Measurements from ENCODE around the gene QPRT. TPM values are rescaled to one million over a fixed set of nuclear protein-coding genes. Genes with fewer than 3 reads are reported as not detected.

Gene QPRT
- total RNA-seq, 1 experiment from 2014 or later, result 31.1 TPM

DNA sequence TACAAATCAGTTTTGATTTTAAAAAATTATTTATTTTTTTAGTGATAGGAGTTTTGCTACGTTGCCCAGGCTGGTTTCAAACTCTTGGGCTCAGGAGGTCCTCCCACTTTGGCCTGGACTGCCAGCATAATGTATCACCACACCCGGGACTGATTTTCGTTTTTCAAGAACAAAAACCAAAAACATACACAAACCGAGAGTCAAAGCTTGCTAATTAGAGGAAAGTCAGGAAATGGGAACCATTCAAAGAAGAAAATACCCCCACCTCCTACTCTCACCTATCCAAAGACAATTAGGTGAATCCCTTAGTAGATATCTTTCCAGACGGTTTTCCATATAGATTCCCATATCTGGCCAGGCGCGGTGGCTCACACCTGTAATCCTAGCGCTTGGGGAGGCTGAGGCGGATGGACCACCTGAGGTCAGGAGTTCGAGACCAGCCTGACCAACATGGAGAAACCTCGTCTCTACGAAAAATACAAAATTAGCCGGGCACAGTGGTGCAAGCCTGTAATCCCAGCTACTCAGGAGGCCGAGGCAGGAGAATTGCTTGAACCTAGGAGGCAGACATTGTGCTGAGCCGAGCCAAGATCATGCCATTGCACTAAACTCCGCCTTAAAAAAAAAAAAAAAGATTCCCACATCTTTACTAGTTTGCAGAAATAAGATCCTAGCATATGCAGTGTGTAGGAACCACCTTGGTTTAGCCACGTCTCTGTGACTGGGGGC lies 16.8 kb upstream of the QPRT start:
- Histone ChIP-seq H3K36me3 (ENCODE audit: insufficient read depth, low read length, poor library complexity, severe bottlenecking) (no peaks in the 10 kb centered on the region), H3K4me1 (ENCODE audit: insufficient read depth, low read length, poor library complexity, severe bottlenecking) (no peaks in the 10 kb centered on the region), H3K4me3 (ENCODE audit: low read depth, low read length, poor library complexity, severe bottlenecking) (no peak overlapping the region), H3K27ac (ENCODE audit: low read depth, low read length, poor library complexity, severe bottlenecking) (no peak overlapping the region), H3K27me3 (replicated peaks; ENCODE audit: insufficient read depth, low read depth, low read length, poor library complexity) (no peaks in the 10 kb centered on the region), H3K9me3 (ENCODE audit: low read depth, low read length, poor library complexity, severe bottlenecking) (no peaks in the 10 kb centered on the region)
- ChIA-PET POLR2A (ENCODE audit: low non-redundant PET) (no interaction called here), CTCF (no interaction called here)
- TF ChIP-seq, protein P1, sequence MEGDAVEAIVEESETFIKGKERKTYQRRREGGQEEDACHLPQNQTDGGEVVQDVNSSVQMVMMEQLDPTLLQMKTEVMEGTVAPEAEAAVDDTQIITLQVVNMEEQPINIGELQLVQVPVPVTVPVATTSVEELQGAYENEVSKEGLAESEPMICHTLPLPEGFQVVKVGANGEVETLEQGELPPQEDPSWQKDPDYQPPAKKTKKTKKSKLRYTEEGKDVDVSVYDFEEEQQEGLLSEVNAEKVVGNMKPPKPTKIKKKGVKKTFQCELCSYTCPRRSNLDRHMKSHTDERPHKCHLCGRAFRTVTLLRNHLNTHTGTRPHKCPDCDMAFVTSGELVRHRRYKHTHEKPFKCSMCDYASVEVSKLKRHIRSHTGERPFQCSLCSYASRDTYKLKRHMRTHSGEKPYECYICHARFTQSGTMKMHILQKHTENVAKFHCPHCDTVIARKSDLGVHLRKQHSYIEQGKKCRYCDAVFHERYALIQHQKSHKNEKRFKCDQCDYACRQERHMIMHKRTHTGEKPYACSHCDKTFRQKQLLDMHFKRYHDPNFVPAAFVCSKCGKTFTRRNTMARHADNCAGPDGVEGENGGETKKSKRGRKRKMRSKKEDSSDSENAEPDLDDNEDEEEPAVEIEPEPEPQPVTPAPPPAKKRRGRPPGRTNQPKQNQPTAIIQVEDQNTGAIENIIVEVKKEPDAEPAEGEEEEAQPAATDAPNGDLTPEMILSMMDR (conservative IDR thresholded peaks at IDR 0.05; ENCODE audit: low read depth, low read length), result no peak
- TF ChIP-seq EZH2 (IDR thresholded peaks at IDR 0.05; ENCODE audit: borderline replicate concordance, low read depth, low read length, poor library complexity, severe bottlenecking), result no peak
- BruUV-seq (replicated peaks), result no TSS peak
- intact Hi-C loops (cut with micrococcal nuclease; ENCODE audit: unreplicated experiment), result no loop called here
- DNase-seq (ENCODE audit: low spot score), result no peak

DNA sequence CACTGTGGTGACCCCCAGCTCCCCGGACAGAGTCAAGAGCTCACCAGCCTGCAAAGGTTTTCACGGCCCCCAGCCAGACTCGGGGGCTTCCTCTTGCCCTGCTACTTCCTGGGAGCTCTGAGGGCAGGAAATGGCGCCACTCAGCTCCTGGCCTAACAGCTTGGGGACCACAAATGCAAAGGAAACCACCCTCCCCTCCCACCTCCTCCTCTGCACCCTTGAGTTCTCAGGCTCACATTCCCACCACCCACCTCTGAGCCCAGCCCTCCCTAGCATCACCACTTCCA lies 16.3 kb upstream of the QPRT start:
- no peaks in the 10 kb centered on the region for H3K36me3 ChIP-seq (ENCODE audit: insufficient read depth, low read length, poor library complexity, severe bottlenecking)
- H3K27ac ChIP-seq (ENCODE audit: low read depth, low read length, poor library complexity, severe bottlenecking), result no peak overlapping the region
- no peak overlapping the region for H3K4me3 ChIP-seq (ENCODE audit: low read depth, low read length, poor library complexity, severe bottlenecking)
- intact Hi-C loops (cut with micrococcal nuclease; ENCODE audit: unreplicated experiment), result no loop called here
- H3K9me3 ChIP-seq (ENCODE audit: low read depth, low read length, poor library complexity, severe bottlenecking), result no peaks in the 10 kb centered on the region
- H3K4me1 ChIP-seq (ENCODE audit: insufficient read depth, low read length, poor library complexity, severe bottlenecking), result no peaks in the 10 kb centered on the region
- ChIA-PET POLR2A (ENCODE audit: low non-redundant PET) (no interaction called here), CTCF (no interaction called here)
- no peak for DNase-seq (ENCODE audit: low spot score)
- BruUV-seq (replicated peaks), result no TSS peak
- H3K27me3 ChIP-seq (replicated peaks; ENCODE audit: insufficient read depth, low read depth, low read length, poor library complexity), result no peaks in the 10 kb centered on the region
- TF ChIP-seq EZH2 (IDR thresholded peaks at IDR 0.05; ENCODE audit: borderline replicate concordance, low read depth, low read length, poor library complexity, severe bottlenecking), result no peak
- TF ChIP-seq, protein P1 (conservative IDR thresholded peaks at IDR 0.05; ENCODE audit: low read depth, low read length), result no peak

DNA sequence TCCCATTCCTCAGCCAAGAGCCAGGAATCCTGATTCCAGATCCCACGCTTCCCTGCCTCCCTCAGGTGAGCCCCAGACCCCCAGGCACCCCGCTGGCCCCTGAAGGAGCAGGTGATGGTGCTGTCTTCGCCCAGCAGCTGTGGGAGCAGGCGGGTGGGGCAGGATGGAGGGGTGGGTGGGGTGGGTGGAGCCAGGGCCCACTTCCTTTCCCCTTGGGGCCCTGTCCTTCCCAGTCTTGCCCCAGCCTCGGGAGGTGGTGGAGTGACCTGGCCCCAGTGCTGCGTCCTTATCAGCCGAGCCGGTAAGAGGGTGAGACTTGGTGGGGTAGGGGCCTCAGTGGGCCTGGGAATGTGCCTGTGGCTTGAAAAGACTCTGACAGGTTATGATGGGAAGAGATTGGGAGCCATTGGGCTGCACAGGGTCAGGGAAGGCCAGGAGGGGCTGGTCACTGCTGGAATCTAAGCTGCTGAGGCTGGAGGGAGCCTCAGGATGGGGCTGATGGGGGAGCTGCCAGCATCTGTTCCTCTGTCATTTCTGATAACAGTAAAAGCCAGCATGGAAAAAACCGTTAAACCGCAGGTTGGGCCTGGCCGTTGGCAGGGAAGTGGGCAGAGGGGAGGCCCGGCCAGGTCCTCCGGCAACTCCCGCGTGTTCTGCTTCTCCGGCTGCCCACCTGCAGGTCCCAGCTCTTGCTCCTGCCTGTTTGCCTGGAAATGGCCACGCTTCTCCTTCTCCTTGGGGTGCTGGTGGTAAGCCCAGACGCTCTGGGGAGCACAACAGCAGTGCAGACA lies 15.8 kb upstream of the QPRT start, which contains the start of gene SPN:
Gene SPN (plus strand): TSS at position 232 of the 791 bp plus-strand sequence. CDS start 482 bp downstream, at position 714.
- TF ChIP-seq, protein P1 (conservative IDR thresholded peaks at IDR 0.05; ENCODE audit: low read depth, low read length), result no peak
- TF ChIP-seq EZH2 (IDR thresholded peaks at IDR 0.05; ENCODE audit: borderline replicate concordance, low read depth, low read length, poor library complexity, severe bottlenecking), result no peak
- ChIA-PET CTCF (interaction anchor here (0.5 kb wide), 1 partner anchor 971 kb away, joined by 4 read pairs; no protein-coding TSS in a partner anchor), POLR2A (ENCODE audit: low non-redundant PET) (no interaction called here)
- DNase-seq (ENCODE audit: low spot score), result no peak
- Histone ChIP-seq H3K9me3 (ENCODE audit: low read depth, low read length, poor library complexity, severe bottlenecking) (no peaks in the 10 kb centered on the region), H3K4me1 (ENCODE audit: insufficient read depth, low read length, poor library complexity, severe bottlenecking) (no peaks in the 10 kb centered on the region), H3K4me3 (ENCODE audit: low read depth, low read length, poor library complexity, severe bottlenecking) (no peak within 1 kb of the TSS), H3K27me3 (replicated peaks; ENCODE audit: insufficient read depth, low read depth, low read length, poor library complexity) (no peaks in the 10 kb centered on the region), H3K36me3 (ENCODE audit: insufficient read depth, low read length, poor library complexity, severe bottlenecking) (no peaks in the 10 kb centered on the region), H3K27ac (ENCODE audit: low read depth, low read length, poor library complexity, severe bottlenecking) (no peak within 1 kb of the TSS)
- no TSS peak for BruUV-seq (replicated peaks)
- intact Hi-C loops (cut with micrococcal nuclease; ENCODE audit: unreplicated experiment), result no loop called here

Data from A673 (cell line).